Pons (tissue), 1 donor: ENCODE results near the gene SIRT2.

Source experiments
- DNase-seq: peaks from one replicate; pipeline ENCODE4 v3.0.0-alpha.2; 2016; ENCODE audit warnings: low spot score

Gene SIRT2

DNA sequence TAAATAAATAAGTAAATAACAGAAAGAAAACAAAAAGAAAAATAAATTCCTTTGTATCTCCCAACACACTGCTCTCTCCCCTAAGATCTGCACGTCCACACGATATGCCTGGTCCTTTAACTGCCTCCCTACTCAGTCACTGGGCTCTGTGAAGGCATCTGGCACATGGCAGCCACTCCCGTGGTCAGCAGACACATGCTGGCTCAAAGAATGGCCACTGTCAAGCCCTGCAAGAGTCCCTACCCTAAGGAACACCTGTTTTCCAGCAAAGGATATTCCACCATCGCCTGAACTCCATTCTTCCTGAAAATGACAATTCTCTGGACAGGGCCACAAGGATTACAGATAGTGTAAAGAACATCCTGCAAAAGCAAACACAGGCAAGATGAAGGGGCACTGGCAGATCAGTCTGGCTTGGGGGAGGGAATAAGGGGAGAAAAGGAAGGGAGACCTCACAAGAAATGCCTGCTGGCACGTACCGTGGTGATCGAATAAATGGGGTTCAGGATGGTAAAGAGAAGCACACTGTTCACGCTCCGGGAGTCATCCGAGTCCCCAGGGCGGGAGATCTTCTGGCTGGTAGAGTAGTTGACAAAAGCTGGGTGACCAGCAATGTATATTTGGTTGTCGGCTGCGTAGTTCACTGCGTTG lies 53.9 kb downstream of the SIRT2 start:
- no peak for DNase-seq

- DNase-seq, result no peak
These were observed 55.2 kb downstream of the SIRT2 start for GRCh38 chr19:38844093-38844686.

GRCh38 chr19:38843175-38843758 lies 56.2 kb downstream of the SIRT2 start:
- no peak for DNase-seq

DNA sequence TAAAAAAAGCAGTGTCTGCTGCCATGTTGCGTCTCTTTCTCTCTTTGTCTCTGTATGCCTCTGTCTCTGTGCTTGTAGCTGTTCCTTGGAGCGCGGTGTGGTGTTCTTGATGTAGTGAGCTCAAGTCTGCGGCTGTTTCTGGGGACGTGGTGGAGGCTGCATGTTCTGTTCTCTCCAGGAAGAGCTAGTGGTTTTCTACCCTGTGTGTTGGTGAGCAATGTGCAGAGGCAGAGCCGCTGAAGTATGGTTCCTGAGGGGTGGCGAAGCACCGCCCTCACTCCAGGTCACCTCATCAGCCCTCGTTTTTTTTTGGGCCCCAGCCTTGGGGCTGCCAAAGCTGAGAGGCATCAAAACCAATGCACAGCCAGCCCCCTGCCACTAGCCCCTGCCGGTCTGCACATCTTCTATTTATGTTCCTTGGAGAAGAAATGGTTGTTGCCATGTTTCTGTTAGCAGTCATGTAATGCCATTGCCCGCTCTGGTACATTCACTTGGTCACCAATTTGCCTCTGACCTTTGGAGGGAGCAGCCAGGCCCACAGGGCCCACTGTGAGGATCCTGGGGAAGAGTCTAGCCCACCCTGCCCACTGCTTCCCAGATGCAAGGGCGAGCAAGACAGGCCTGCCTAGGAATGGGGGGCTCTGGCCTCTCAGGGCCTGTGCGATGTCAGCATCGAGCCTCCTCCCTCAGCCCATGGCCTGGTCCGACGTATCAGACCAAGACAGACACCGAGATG lies 56.8 kb downstream of the SIRT2 start:
- no peak for DNase-seq

DNA sequence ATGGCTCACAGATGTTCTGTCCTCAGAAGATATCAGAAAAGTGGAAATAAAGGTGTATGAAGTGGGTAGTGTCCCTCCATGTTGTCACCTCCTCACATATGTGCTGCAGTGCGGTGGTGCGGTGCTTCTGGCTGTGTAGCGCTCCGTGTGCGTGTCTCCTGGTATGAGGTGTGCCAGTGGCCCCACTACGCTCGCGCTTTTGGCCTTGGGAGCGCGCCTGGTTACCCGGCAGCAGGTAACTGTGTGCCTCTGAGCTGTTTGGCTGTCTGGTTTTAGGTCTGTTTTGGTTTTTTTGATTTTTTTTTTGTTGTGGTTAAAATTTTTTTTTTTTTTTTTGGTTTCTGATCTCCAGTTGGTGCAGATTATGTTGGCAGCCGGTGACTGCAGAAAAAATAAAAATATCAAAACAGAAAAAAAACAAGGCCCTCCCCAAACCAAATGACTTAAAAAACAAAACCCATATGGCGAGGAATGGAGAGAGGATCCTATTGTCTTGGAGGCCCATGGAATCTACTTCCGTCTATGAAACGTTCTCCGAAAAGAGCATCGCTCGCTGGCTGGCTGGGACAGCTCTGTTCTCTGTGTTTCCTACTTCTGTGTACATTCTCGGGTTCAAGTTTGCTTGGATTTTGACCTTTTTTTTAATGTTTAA lies 57.5 kb downstream of the SIRT2 start:
- no peak for DNase-seq

DNA sequence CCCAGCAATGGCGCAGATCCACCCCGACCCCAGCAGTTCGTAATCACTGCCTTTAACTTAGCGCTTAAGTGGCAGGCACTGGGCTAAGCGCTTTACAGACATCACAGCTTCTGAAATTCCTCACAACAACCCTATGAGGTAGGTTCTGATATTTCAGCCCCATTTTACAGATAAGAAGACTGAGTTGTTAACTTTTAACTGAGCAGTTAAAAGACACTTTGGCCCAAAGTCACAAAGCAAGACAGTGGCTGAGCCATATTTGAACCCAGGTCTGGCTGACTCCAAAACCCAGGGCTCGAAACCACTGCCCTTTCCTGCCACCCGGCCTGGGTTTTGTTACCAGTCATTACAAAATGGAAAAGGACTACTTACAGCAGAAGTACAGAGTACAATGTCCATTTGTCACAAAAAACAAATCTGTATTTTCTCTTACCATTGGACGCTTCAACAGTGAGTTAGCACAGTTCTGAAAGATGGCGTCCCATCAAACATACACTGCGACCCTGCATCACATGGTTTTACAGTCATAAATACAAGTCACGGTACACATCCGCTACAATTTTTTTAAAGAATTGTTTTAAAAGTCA lies 58.1 kb downstream of the SIRT2 start:
- DNase-seq, result no peak

DNA sequence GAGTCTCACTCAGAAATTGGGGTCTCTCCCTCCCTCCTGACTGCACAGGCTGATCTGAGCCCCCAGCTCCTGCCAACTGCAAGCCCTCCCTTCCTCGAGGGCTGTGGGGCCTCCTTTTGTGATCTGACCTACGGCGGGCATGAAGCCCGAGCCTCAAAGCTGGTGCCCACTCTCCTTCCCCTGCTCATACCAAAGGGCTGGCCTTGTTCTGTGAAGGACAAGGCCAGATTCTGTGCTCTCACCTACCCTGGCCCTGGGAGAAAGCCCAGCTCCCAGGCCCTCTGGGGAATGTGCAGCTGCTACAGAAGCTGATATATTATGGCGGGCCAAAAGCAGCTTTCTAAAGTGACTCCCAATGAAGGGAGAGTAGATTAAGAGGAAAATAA lies 58.8 kb downstream of the SIRT2 start:
- no peak for DNase-seq

DNA sequence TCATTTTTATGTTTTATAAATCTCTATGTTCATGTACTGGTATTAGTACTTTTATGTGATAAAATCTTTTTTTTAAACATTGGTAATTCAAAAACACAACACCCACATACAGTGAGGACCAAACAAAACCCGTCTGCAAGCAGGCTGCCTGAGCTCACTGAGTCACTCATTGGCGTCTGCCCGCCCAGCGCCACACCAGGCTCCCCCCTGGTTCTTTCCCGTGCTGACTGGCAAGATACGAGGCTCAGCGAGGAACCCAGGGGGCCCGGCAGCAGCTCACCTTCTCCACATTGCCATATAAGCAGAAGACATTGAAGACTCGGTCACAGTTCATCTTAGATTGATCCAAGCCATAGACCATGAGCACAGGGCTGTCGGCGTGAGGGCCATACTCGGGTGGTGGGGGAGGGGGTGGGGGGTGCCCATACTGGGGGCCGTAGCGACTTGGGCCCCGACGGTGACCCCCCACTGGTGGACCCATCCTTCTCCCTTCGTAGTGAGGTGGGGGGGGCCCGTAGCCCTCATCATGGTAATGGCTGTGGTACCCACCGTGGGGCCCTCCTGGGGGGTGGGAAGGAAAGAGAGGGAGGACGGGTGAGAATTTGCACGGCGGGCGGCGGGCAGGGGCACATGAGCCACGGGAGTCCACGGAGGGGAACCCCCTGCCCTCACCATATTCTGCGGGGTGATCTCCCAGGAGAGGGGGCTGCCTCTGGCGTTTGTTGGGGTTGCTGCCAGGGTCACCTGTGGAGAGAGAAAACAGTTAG lies 59.4 kb downstream of the SIRT2 start:
- DNase-seq, result no peak

- DNase-seq, result no peak
These were observed 60.2 kb downstream of the SIRT2 start for GRCh38 chr19:38838986-38839761.

- no peak for DNase-seq
These were observed 61.0 kb downstream of the SIRT2 start for GRCh38 chr19:38838208-38838985.

- DNase-seq, result no peak
These were observed 61.7 kb downstream of the SIRT2 start for GRCh38 chr19:38837656-38838121.

DNA sequence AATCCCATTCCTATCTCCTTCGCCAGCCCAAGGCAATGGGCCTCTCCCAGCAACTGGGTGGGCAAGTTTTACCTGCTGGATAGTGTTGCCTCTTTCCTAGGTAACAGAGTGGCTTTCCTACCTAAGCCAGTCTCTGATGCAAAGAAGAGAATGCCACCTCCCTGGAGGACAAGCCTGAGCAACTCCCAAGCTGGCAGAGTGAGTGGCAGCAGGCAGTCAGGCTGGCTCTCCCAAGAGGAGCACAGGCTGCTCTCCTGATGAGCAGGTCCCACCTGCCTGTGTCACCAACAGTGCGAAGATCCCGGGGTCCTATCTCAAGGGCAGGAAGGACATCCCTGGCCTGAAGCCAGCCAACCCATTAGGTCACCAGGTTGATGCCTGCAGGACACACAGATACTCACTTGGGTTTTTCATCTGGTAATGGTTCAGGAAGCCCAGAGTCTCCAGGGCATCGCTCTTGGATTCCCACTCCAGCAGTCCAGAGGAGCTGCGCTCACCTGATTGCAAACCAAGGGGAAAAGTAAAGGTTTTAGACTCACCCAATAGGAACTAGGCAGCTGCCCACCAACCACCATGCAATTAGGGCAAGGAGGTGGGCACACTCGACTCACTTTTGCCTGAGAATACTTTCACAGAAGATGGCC lies 62.3 kb downstream of the SIRT2 start:
- DNase-seq, result no peak

DNA sequence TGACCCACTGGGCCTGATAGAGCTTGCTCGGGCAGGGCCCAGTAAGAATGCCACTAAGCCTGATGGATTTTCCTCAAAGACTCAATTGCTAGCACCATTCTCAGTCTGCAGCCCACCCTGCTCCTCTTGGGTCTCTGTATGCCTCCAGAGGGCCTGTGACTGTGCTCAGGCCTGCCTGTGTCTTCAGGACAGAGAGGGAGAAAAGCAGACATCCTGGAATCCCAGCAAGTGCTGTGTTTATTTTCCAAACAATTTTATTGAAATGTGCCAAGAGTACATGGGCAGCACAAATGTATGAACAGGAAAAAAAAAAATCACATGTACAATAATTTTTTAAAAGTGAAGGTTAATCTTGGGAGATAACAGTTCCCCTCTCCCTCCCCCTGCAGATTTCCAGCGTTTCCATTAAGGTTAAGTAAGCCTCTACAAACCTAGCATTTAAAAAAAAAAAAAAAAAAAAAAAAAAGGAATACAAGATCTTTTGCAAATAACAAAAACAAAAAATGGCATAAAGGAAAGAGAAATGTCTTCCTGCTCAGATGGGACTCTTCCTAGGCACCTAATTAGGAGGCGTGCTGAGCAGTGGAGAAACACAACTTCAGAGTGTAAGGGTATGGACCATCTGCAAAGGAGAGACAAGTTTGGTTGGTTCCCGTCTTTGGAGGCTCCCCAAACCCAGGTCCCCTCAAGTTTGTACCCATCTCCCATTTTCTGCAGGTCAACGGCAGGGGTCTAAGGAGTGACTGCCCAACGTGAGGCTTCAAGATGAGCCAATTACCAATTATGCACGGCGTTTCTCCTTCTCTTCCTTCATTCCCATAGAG lies 63.0 kb downstream of the SIRT2 start:
- DNase-seq, result no peak

DNA sequence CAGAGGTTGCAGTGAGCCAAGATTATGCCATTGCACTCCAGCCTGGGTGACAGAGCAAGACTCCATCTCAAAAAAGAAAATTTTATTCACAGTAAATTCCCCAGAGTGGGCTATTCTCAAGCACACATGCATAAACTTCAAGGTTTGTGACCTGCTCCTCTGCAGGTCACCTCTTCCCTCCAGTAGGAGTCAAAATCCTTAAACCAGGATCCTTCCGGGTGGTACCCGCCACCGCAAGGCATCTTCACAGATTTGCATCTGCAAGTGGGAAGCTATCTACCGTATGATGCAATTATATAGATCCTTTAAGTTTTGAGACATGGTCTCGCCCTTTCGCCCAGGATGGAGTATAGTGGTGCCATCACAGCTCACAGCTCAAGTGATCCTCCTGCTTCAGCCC lies 64.8 kb downstream of the SIRT2 start:
- no peak for DNase-seq

DNA sequence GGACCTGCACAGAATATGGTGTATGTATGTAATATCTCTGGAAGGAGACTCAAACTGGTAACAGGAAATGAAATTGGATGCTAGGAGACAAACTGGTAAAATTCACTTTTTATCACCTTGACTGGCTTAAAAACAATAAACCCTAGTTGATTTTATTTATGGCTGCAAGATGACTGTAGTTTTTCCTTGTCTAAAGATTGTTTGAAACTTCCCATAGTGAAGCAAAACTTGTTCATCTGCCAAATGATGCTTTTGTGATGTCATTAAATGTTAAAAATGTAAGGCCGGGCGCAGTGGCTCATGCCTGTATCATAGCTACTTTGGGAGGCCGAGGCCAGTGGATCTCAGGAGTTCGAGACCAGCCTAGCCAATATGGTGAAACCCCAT lies 65.3 kb downstream of the SIRT2 start:
- no peak for DNase-seq

- no peak for DNase-seq
These were observed 66.4 kb downstream of the SIRT2 start for GRCh38 chr19:38833092-38833425.

DNA sequence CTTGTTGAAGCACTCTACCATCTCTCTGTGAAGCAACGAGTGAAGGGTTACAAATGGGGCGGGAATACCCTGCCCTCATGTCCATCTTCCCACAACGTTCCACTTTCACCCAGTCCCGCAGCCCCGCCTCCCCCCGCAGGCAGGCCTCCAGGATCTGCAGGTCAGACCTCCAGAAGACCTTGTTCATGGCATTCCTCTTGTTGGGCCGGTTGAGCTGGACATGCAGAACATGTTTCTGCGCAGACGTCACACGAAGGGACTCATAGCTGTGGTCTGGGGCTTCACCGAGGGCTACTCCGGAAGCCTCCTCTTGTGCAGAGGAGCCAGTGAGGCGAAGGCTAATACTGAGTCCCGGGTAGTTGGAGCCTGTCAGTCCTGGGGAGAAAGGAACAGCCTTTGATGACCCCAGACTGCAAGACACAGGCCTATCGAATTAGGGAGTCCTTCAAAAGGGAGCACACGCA lies 68.2 kb downstream of the SIRT2 start:
- peak; percentile 46 for DNase-seq

DNA sequence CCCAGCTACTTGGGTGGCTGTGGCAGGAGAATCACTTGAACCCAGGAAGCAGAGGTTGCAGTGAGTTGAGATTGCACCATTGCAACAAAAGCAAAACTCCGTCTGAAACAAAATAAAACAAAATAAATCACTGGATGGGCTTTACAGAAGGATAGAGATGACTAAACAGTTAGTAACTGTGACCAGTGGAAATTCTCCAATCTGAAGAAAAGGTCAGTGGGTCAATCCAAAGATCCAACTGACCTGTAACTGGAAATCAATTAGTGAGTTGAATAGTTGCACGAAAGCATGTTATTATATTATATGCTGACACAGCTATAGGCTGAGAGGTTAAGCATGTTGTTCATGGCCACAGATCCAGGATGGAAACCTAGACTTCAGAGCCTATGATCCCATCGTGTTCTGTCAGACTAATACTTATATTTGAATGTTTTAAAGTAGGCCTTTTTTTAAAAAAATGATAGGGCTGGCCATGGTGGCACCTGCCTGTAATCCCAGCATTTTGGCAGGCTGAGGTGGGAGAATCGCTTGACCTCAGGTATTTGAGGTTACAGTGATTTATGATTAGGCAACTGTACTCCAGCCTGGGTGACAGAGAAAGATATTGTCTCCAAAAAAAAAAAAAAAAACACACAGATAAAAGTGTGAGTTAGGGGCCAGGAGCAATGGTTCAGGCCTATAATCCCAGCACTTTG lies 69.2 kb downstream of the SIRT2 start:
- DNase-seq, result no peak
